K562 (cell line): ENCODE data around the gene TMA7B. TPM values are rescaled to one million over a fixed set of nuclear protein-coding genes. Genes with fewer than 3 reads are reported as not detected.

Experiments
- ASH1L ChIP-seq: fragments of 450-650 bp; IDR thresholded peaks from 2 replicates; pipeline ENCODE4 v1.6.1; 2018; ENCODE audit warnings: borderline replicate concordance, mild to moderate bottlenecking, low read depth; ENCODE audit not compliant: partially characterized antibody
- CREBBP ChIP-seq: IDR thresholded peaks from one replicate; pipeline ENCODE4 v1.6.1; 2012; ENCODE audit warnings: low read depth, mild to moderate bottlenecking, control low read depth, inconsistent platforms, low read length
- CTCF ChIP-seq, 3 experiments: IDR thresholded peaks in 2 of 3; conservative IDR thresholded peaks in 1 of 3; 2 replicates each; pipeline ENCODE4 v1.5.1; 2011 to 2012; ENCODE audit warnings: low read length in 3 of 3, mild to moderate bottlenecking in 3 of 3, control low read depth in 2 of 3, improper control_type of control experiment in 1 of 3, inconsistent platforms in 1 of 3, low read depth in 1 of 3, mixed read lengths in 1 of 3, moderate library complexity in 1 of 3; ENCODE audit not compliant: insufficient read depth in 2 of 3
- DIDO1 ChIP-seq: fragments of 450-650 bp; IDR thresholded peaks from 2 replicates; pipeline ENCODE4 v1.6.1; 2016; ENCODE audit warnings: low read depth, missing biosample characterization, missing genetic modification characterization
- LARP7 ChIP-seq: fragments of 450-650 bp; IDR thresholded peaks from 2 replicates; pipeline ENCODE4 v1.6.1; 2016
- MXI1 ChIP-seq: IDR thresholded peaks from 2 replicates; pipeline ENCODE4 v1.6.1; 2011; ENCODE audit warnings: low read depth, mild to moderate bottlenecking, improper control_type of control experiment, low read length
- NFIC ChIP-seq: fragments of 450-650 bp; IDR thresholded peaks from 2 replicates; pipeline ENCODE4 v1.6.1; 2017; ENCODE audit warnings: mild to moderate bottlenecking, inconsistent platforms
- SFPQ ChIP-seq: fragments of 200-400 bp; formaldehyde crosslinking; IDR thresholded peaks from 2 replicates; pipeline ENCODE4 v1.6.1; 2017; ENCODE audit warnings: mild to moderate bottlenecking, low read depth, low read length, moderate library complexity
- SMAD4 ChIP-seq: fragments of 250-450 bp; sonication (Bioruptor Pico); conservative IDR thresholded peaks from 2 replicates; pipeline ENCODE4 v1.8.0; 2021; ENCODE audit warnings: inconsistent platforms, mild to moderate bottlenecking, moderate library complexity
- TAF15 ChIP-seq: fragments of 200-400 bp; formaldehyde crosslinking; IDR thresholded peaks from 2 replicates; pipeline ENCODE4 v1.6.1; 2017; ENCODE audit warnings: mild to moderate bottlenecking, low read depth, low read length, moderate library complexity
- USF2 ChIP-seq: sonication (generic); formaldehyde crosslinking; IDR thresholded peaks from 2 replicates; pipeline ENCODE4 v1.5.0; 2020; ENCODE audit warnings: missing genetic modification reagents
- YY1 ChIP-seq, 3 experiments: IDR thresholded peaks; 2 replicates each; pipeline ENCODE4 v1.6.1; 2011; ENCODE audit warnings: low read length in 2 of 3, mild to moderate bottlenecking in 2 of 3, moderate library complexity in 2 of 3, borderline replicate concordance in 1 of 3, control low read depth in 1 of 3, low read depth in 1 of 3; ENCODE audit not compliant: insufficient read depth in 3 of 3, insufficient replicate concordance in 2 of 3, control insufficient read depth in 1 of 3, insufficient read length in 1 of 3; ENCODE audit errors: extremely low read depth in 1 of 3
- ZNF431 ChIP-seq: sonication (generic); formaldehyde crosslinking; IDR thresholded peaks from 2 replicates; pipeline ENCODE4 v1.8.0; 2022; ENCODE audit warnings: mild to moderate bottlenecking, missing genetic modification reagents
- ZZZ3 ChIP-seq: fragments of 450-650 bp; IDR thresholded peaks from 2 replicates; pipeline ENCODE4 v1.6.1; 2016; ENCODE audit warnings: antibody characterized with exemption, mild to moderate bottlenecking, moderate library complexity
- polyA plus RNA-seq, 8 experiments: library from polyadenylated mRNA; depleted of rRNA in 4 of 8; stranded (reverse) in 5 of 8; unstranded in 3 of 8; fragments of >200 nt; fragmentation: Nextera tagmentation in 2 of 8; fragmentation: Illumina TruSeq in 1 of 8; extraction: Ambion mirVana in 2 of 8; extraction: Trizol in 1 of 8; gene quantifications; 2 replicates each; pipeline versions ENCODE4 v1.2.1 to v1.2.3, GENCODE V29; 2011 to 2014; ENCODE audit warnings: inconsistent platforms in 1 of 8, missing spikeins in 1 of 8
- total RNA-seq, 7 experiments: library from RNA; depleted of rRNA in 6 of 7; stranded (reverse); fragments of >200 nt in 6 of 7; fragmentation: Illumina TruSeq in 2 of 7; extraction: Trizol in 2 of 7; gene quantifications; 2 replicates each; pipeline versions ENCODE4 v1.2.1 to v1.2.3, GENCODE V29; 2011 to 2021; ENCODE audit warnings: low replicate concordance in 1 of 7
- TF ChIP-seq, protein P1 (sequence below): fragments of 450-650 bp; IDR thresholded peaks from 2 replicates; pipeline ENCODE4 v1.6.1; 2016; ENCODE audit warnings: missing biosample characterization, missing genetic modification characterization
- TF ChIP-seq, protein P2 (sequence below), 2 experiments: fragments of 200-800 bp in 1 of 2; sonication (Bioruptor generic) in 1 of 2; sonication (generic) in 1 of 2; formaldehyde crosslinking in 1 of 2; IDR thresholded peaks in 1 of 2; conservative IDR thresholded peaks in 1 of 2; 2 replicates each; pipeline versions ENCODE4 v1.5.0 to v1.6.1; 2016 to 2020; ENCODE audit warnings: missing compliant biosample characterization in 1 of 2, missing genetic modification characterization in 1 of 2, missing genetic modification reagents in 1 of 2
- TF ChIP-seq, protein P3 (sequence below): fragments of 250-450 bp; sonication (Bioruptor Pico); IDR thresholded peaks from 2 replicates; pipeline ENCODE4 v1.6.1; 2021; ENCODE audit warnings: mild to moderate bottlenecking

TMA7B gene
- total and polyA plus RNA-seq, 9 of the 15 experiments (the other 6 are each of a cell fraction or from before 2014, with no cell fraction given) = 5.6 to 14.2 (median 11.8) TPM

GRCh38 chr22:39959640-39960447 lies at the start of gene TMA7B (continued):
- TF ChIP-seq, protein P1, sequence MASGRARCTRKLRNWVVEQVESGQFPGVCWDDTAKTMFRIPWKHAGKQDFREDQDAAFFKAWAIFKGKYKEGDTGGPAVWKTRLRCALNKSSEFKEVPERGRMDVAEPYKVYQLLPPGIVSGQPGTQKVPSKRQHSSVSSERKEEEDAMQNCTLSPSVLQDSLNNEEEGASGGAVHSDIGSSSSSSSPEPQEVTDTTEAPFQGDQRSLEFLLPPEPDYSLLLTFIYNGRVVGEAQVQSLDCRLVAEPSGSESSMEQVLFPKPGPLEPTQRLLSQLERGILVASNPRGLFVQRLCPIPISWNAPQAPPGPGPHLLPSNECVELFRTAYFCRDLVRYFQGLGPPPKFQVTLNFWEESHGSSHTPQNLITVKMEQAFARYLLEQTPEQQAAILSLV (tag) = no peak
- TF ChIP-seq CTCF (IDR thresholded peaks at IDR 0.05 in 2 of 3, conservative IDR thresholded peaks at IDR 0.05 in 1 of 3; ENCODE audit: insufficient read depth in 2 of 3, low read depth in 1 of 3, low read length in 3 of 3) = peak; percentile 32 to 37 (median 33); a peak in 4 of 6 replicates
- TF ChIP-seq, protein P2, sequence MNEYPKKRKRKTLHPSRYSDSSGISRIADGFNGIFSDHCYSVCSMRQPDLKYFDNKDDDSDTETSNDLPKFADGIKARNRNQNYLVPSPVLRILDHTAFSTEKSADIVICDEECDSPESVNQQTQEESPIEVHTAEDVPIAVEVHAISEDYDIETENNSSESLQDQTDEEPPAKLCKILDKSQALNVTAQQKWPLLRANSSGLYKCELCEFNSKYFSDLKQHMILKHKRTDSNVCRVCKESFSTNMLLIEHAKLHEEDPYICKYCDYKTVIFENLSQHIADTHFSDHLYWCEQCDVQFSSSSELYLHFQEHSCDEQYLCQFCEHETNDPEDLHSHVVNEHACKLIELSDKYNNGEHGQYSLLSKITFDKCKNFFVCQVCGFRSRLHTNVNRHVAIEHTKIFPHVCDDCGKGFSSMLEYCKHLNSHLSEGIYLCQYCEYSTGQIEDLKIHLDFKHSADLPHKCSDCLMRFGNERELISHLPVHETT (CRISPR knock-in tag; conservative IDR thresholded peaks at IDR 0.05 in 1 of 2, IDR thresholded peaks at IDR 0.05 in 1 of 2) = peak in 1 of 2 experiments; percentile 60; a peak in 1 of 4 replicates
- TF ChIP-seq LARP7 = no peak
- TF ChIP-seq, protein P3, sequence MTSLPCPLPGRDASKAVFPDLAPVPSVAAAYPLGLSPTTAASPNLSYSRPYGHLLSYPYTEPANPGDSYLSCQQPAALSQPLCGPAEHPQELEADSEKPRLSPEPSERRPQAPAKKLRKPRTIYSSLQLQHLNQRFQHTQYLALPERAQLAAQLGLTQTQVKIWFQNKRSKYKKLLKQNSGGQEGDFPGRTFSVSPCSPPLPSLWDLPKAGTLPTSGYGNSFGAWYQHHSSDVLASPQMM (CRISPR knock-in tag) = no peak
- TF ChIP-seq SMAD4 (CRISPR knock-in tag) = peak; percentile 33; the same call in 1 of the 2 replicates
- peak in 1 of 3 experiments; percentile 71 for TF ChIP-seq YY1 (IDR thresholded peaks at IDR 0.05; ENCODE audit: borderline replicate concordance in 1 of 3, control insufficient read depth in 1 of 3, extremely low read depth in 1 of 3, insufficient read depth in 3 of 3, insufficient read length in 1 of 3, insufficient replicate concordance in 2 of 3, low read depth in 1 of 3, low read length in 2 of 3)
- TF ChIP-seq ASH1L = no peak
- TF ChIP-seq ZZZ3 = no peak
- no peak for TF ChIP-seq SFPQ
- no peak for TF ChIP-seq CREBBP
- TF ChIP-seq USF2 (CRISPR knock-in tag) = no peak
- no peak for TF ChIP-seq MXI1
- no peak for TF ChIP-seq DIDO1 (tag)
- TF ChIP-seq TAF15 = no peak
- no peak for TF ChIP-seq NFIC
- TF ChIP-seq ZNF431 (CRISPR knock-in tag) = no peak
